GM12801 (cell line): Measurements from ENCODE around the gene BYSL.

ENCODE experiments used
- CTCF ChIP-seq: IDR thresholded peaks from one replicate; pipeline ENCODE4 v1.5.1; 2011; ENCODE audit warnings: control low read depth; ENCODE audit not compliant: insufficient read length; ENCODE audit errors: extremely low read depth

Gene BYSL

DNA sequence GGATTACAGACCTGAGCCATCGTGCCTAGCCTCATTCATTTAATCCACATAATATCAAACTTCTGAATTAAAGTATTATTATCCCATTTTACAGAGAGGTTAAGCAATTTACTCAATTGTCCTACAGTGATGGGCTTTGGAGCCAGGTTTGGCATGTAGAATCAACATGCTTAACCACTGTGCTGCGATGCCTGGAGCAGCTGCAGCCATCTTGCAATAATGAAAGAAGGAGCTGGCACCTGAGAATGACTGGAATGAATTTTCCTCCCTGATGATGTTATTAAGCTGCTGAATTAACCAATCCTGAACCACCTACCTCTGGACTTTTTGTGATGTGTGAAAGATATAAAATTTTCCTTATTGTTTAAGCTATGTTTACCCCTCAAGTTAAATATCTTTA is 33.4 kb downstream of the BYSL start:
- TF ChIP-seq CTCF = no peak

DNA sequence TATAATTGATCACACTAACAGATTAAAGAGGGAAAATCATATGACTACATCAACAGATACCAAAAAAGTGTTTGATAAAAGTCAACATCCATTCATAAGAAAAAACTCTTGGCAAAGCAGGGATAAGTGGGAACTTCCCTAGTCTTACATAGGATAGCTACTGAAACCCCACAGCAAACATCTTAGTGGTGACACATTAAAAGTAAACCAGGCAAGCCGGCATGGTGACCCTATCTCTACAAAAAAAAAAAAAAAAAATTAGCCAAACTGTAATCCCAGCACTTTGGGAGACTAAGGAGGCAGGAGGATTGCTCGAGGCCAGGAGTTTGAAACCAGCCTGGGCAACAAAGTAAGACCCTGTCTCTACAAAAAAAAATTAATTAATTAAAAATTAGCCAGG is 34.1 kb downstream of the BYSL start:
- TF ChIP-seq CTCF = no peak

- no peak for TF ChIP-seq CTCF
These were observed 35.8 kb downstream of the BYSL start for GRCh38 chr6:41957117-41957516.

DNA sequence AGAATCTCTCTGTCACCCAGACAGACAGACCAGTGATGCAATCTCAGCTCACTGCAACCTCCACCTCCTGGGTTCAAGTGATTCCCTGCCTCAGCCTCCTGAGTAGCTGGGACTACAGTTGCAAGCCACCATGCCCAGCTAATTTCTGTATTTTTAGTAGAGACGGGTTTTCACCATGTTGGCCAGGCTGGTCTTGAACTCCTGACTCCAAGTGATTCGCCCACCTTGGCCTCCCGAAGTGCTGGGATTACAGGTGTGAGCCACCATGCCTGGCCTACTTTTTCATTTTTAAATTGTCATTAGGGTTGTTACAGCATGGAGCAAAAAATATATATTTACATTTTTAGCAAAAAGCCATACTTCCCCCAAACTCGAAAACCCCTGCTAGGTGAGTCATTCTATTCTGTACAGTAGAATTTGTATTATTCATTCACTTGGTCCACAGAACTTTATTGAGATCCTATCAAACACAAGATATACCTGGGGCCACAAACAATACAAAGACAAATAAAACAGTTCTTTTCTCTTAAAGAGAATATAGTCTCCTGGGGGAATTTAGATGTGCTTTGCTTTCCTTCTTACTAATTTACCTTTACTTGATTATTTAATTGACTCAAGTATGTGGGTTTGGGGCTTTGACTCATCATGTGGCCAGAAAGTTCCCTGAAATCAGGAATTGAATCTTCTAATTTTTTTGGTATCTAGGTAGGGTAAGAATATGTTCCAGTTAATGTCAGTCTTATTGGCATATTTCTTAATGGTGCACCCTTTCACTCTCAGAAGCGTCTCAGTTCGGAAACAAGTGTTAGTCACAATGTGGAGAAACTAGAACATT is 36.9 kb downstream of the BYSL start:
- TF ChIP-seq CTCF = no peak

DNA sequence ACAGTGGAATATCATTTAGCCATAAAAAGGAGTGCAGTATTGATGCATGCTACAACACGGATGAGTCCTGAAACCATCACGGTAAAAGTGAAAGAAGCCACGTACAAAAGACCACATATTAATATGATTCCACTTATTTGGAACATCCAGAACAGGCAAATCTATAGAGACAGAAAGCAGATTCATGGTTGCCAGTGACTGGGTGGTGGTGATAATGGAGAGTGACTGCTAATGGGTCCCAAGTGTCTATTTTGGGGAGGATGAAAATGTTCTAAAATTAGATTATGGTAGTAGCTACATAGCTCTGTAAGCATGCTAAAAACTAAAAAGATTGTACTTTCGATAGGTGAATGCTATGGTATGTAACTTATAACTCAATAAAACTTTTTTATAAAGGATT is 38.7 kb downstream of the BYSL start:
- no peak for TF ChIP-seq CTCF

DNA sequence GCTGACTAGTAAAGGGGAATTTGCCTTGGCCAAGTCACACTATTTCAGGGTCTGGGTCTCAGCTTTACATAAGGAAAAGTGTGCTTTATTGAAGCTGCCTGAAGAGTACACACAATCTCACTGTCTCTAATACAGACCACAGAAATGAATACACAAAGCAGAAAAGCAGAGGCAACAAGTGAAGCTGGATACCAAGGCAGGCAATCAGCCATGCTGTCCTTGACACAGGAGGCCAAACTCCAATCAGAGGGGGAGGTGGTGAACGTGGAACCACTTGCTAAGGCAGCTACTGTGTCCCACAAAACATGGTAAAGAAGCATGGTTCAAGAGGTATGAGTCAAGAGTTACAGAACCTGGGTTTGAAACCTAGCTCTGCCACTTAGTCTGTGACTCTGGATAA is 42.1 kb downstream of the BYSL start:
- TF ChIP-seq CTCF = no peak

GRCh38 chr6:41964201-41964887 is 43.0 kb downstream of the BYSL start:
- no peak for TF ChIP-seq CTCF
